ENCODE measurements around the gene TBC1D5.

DNA sequence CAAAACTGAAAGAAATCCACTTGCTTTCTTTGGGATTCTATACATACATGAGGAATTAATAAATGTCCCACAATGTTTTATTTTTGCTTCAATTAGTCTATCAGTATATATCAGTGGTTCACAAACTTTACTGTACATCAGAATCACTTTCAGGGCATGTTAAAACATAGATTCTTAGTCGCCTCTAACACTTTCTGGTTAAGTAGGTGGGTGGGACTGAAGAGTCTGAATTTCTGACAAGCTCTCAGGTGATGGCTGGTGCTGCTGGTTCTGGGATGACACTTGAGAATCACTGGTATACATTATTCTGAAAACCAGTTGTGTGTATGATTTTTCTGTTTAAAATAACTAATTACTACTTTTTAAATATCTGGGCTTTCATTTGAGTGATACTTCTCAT is 393.3 kb downstream of the TBC1D5 start:
- TF ChIP-seq, protein P1, sequence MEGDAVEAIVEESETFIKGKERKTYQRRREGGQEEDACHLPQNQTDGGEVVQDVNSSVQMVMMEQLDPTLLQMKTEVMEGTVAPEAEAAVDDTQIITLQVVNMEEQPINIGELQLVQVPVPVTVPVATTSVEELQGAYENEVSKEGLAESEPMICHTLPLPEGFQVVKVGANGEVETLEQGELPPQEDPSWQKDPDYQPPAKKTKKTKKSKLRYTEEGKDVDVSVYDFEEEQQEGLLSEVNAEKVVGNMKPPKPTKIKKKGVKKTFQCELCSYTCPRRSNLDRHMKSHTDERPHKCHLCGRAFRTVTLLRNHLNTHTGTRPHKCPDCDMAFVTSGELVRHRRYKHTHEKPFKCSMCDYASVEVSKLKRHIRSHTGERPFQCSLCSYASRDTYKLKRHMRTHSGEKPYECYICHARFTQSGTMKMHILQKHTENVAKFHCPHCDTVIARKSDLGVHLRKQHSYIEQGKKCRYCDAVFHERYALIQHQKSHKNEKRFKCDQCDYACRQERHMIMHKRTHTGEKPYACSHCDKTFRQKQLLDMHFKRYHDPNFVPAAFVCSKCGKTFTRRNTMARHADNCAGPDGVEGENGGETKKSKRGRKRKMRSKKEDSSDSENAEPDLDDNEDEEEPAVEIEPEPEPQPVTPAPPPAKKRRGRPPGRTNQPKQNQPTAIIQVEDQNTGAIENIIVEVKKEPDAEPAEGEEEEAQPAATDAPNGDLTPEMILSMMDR (IDR thresholded peaks at IDR 0.05) = no peak
- no peak for TF ChIP-seq POLR2A (IDR thresholded peaks at IDR 0.05)
